Pons (tissue), 1 donor: ENCODE results near the gene SLC43A1.
"Not testable (repeated sequence)": the region's sequence is repeated elsewhere in the genome, so short reads cannot be mapped to it uniquely, and the experiment has no call there.

Experiments
- DNase-seq: peaks from one replicate; pipeline ENCODE4 v3.0.0-alpha.2; 2016; ENCODE audit warnings: low spot score

The SLC43A1 gene

GRCh38 chr11:57460758-57461749, 54.4 kb downstream of the SLC43A1 start:
- no peak for DNase-seq

- DNase-seq: no peak
These were observed 55.3 kb downstream of the SLC43A1 start, which contains the start of gene RTN4RL2 for GRCh38 chr11:57460022-57460757. Gene RTN4RL2 (plus strand): TSS chr11:57460528. CDS start chr11:57460866, 338 bp downstream.

GRCh38 chr11:57459164-57460021, 56.1 kb downstream of the SLC43A1 start:
- no peak for DNase-seq

- DNase-seq: no peak
These were observed 56.9 kb downstream of the SLC43A1 start for GRCh38 chr11:57458410-57459163.

GRCh38 chr11:57458060-57458409, 57.5 kb downstream of the SLC43A1 start:
- DNase-seq: no peak

- DNase-seq: no peak
These were observed 57.9 kb downstream of the SLC43A1 start for GRCh38 chr11:57457643-57458023.

- peak; percentile 81 for DNase-seq
These were observed 58.4 kb downstream of the SLC43A1 start for GRCh38 chr11:57456960-57457642.

GRCh38 chr11:57453543-57454177, 61.8 kb downstream of the SLC43A1 start:
- DNase-seq: no peak

- DNase-seq: no peak
These were observed 69.4 kb downstream of the SLC43A1 start for GRCh38 chr11:57446055-57446454.

- not testable (repeated sequence) for DNase-seq
These were observed 70.4 kb downstream of the SLC43A1 start for GRCh38 chr11:57445122-57445394.

- DNase-seq: no peak
These were observed 71.0 kb downstream of the SLC43A1 start for GRCh38 chr11:57444362-57445121.

- no peak for DNase-seq
These were observed 74.6 kb downstream of the SLC43A1 start for GRCh38 chr11:57440744-57441414.

- DNase-seq: no peak
These were observed 75.7 kb downstream of the SLC43A1 start for GRCh38 chr11:57439786-57440185.

GRCh38 chr11:57438345-57439285, 76.9 kb downstream of the SLC43A1 start:
- no peak for DNase-seq

GRCh38 chr11:57436031-57436430, 79.5 kb downstream of the SLC43A1 start:
- DNase-seq: no peak

GRCh38 chr11:57434640-57435546, 80.6 kb downstream of the SLC43A1 start:
- no peak for DNase-seq
